ENCODE data around the gene STX8. TPM values are rescaled to one million over a fixed set of nuclear protein-coding genes. Genes with fewer than 3 reads are reported as not detected.

STX8 gene
- total RNA-seq, 1 donor from 2014 or later = 50.6 TPM

DNA sequence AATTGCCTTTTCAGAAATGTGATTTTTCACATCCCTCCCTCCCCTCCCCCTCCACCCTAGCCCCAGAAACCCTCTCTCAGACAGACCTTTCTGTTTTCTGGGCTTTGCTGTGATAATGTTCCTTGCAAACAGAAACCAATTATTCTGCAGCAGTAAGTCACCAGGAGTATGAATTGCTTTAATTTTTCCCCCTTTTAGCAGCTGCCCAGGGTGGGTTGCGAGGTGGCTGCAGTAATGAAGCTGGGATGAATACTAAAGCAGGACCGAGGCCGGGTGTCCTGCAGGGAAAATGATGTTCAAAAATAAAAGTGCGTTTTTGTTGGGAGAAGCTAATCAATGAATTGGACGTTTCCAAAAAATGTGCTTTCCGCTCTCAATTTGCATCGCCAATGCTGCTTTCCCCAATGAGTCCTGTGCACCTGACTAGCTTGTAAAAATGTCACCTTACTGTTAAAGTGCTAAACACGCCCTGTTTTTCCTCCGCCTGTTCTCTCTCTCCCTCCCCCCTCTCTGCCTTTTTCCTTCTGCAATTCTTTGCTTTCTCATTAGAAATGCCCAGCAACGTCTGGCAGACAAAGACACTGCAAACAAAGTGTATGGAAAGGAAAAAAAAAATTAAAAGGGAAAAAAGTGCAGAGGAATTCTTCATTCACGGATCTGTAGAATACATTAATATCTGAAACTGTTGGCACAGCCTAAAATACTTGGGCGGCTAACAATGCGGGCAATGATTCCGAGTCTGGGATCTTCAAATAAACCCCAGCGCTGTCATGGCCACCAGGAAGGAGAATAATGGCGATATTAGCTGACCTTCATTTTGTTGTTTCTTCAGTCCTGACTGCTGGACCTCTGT lies 244.1 kb downstream of the STX8 start:
- no peak overlapping the region for H3K27ac Mint-ChIP-seq (ENCODE audit: unreplicated experiment)

DNA sequence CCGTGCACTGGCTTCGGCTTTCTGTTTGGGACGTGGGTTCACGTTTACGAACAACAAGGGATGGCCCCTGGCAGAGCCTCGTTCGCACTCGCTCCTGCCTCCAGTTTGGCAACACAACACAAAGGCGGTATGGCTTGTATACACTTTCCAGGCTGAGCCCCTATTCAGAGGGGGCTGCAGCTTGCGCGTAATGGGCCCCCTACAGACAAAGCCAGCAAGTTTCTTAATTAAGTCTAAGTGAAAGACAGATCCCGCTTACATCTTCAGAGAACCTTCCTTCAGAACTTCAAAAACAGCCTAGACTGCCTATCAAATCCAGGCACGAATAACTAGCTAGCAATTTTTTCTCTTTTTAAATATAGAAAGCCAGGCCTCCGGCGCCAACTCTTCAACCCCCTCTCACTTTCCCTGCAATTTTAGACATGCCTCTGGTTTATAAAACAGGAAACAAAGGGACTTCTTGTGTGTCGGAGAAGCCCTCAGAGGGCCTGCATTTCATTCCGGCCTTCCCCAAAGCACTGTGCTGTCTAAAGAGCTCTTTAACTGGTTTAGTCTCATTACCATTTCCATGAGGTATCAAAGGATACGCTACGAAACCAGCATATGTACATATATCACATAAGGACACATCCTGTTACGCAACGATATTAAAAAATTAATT lies 244.9 kb downstream of the STX8 start:
- H3K27me3 Mint-ChIP-seq (ENCODE audit: low read depth) = no peaks in the 10 kb centered on the region
- H3K4me1 Mint-ChIP-seq (ENCODE audit: low read depth) = peaks cover 2% of the 10 kb centered on the region
- peaks cover 11% of the 10 kb centered on the region for H3K9me3 Mint-ChIP-seq (ENCODE audit: low read depth)
- DNase-seq (ENCODE audit: low spot score) = no peak
- TF ChIP-seq, protein P1, sequence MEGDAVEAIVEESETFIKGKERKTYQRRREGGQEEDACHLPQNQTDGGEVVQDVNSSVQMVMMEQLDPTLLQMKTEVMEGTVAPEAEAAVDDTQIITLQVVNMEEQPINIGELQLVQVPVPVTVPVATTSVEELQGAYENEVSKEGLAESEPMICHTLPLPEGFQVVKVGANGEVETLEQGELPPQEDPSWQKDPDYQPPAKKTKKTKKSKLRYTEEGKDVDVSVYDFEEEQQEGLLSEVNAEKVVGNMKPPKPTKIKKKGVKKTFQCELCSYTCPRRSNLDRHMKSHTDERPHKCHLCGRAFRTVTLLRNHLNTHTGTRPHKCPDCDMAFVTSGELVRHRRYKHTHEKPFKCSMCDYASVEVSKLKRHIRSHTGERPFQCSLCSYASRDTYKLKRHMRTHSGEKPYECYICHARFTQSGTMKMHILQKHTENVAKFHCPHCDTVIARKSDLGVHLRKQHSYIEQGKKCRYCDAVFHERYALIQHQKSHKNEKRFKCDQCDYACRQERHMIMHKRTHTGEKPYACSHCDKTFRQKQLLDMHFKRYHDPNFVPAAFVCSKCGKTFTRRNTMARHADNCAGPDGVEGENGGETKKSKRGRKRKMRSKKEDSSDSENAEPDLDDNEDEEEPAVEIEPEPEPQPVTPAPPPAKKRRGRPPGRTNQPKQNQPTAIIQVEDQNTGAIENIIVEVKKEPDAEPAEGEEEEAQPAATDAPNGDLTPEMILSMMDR (IDR thresholded peaks at IDR 0.05) = no peak
- H3K27ac Mint-ChIP-seq (ENCODE audit: unreplicated experiment) = no peak overlapping the region
- H3K36me3 Mint-ChIP-seq (ENCODE audit: low read depth) = peaks cover 8% of the 10 kb centered on the region
- no peak overlapping the region for H3K4me3 Mint-ChIP-seq (ENCODE audit: unreplicated experiment)

More for the DNA sequence above, 244.1 kb downstream of the STX8 start:
- no peak overlapping the region for H3K4me3 Mint-ChIP-seq (ENCODE audit: unreplicated experiment)
- H3K27me3 Mint-ChIP-seq (ENCODE audit: low read depth) = no peaks in the 10 kb centered on the region
- no peak for DNase-seq (ENCODE audit: low spot score)
- peaks cover 2% of the 10 kb centered on the region for H3K4me1 Mint-ChIP-seq (ENCODE audit: low read depth)
- TF ChIP-seq, protein P1 (IDR thresholded peaks at IDR 0.05) = no peak
- peaks cover 8% of the 10 kb centered on the region for H3K36me3 Mint-ChIP-seq (ENCODE audit: low read depth)
- H3K9me3 Mint-ChIP-seq (ENCODE audit: low read depth) = peaks cover 11% of the 10 kb centered on the region

DNA sequence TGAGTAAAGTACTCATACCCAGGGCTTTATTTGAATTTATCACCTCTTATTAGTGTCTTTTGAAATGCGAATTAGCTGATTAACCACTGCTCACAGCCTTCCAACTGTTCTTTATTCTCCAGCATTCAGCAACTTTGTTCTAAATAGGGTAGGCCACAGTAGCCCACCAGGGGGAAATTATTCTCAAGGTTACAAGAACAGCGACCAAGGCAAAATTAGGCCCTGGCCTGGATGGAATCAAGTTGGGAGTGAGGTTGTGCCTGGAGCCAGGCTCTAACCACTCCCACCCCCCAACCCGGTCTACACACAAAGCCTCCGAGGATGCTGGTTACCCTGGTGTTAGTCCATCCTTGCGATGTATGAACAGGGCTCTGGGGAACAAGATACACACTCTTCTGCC lies 245.5 kb downstream of the STX8 start:
- Mint-ChIP-seq H3K4me1 (ENCODE audit: low read depth) (peaks cover 2% of the 10 kb centered on the region), H3K27ac (ENCODE audit: unreplicated experiment) (no peak overlapping the region), H3K4me3 (ENCODE audit: unreplicated experiment) (no peak overlapping the region), H3K36me3 (ENCODE audit: low read depth) (peaks cover 8% of the 10 kb centered on the region), H3K9me3 (ENCODE audit: low read depth) (peaks cover 9% of the 10 kb centered on the region), H3K27me3 (ENCODE audit: low read depth) (no peaks in the 10 kb centered on the region)
- DNase-seq (ENCODE audit: low spot score) = no peak
- TF ChIP-seq, protein P1 (IDR thresholded peaks at IDR 0.05) = no peak

DNA sequence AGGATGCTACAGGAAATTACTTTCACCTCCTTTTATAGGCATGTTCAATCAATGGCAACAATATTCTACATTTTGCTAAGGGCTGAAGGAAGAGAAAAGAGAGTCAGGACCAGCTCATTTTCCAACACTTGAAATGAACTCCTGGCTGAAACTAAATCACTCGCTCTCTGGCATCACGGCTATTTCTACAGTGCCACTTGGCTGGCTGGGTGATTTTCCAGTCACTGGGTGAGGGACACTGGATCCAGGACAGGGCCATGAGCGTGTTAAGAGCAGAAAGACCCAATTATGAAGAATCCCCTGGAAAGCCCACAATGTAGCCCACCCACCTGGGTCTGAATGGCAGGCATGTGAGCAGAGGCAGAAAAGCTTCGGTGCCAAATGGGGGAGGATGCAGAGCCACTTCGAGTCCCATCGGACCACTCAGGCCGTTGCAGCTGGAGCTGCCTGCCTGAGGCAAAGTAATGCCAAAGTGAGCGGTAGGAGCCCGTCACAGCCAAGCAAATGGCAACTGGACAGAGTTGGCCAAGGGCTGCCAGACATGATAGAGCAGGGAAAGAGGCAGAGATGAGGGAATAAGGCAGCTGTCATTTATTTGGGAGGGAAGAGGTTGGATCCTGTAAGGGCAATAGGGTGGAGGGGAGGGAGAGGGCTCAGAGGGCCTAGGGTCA lies 246.2 kb downstream of the STX8 start:
- Mint-ChIP-seq H3K27ac (ENCODE audit: unreplicated experiment) (no peak overlapping the region), H3K4me3 (ENCODE audit: unreplicated experiment) (no peak overlapping the region), H3K4me1 (ENCODE audit: low read depth) (peaks cover 2% of the 10 kb centered on the region), H3K36me3 (ENCODE audit: low read depth) (peaks cover under 1% of the 10 kb centered on the region), H3K9me3 (ENCODE audit: low read depth) (peaks cover 2% of the 10 kb centered on the region), H3K27me3 (ENCODE audit: low read depth) (no peaks in the 10 kb centered on the region)
- TF ChIP-seq, protein P1 (IDR thresholded peaks at IDR 0.05) = no peak
- DNase-seq (ENCODE audit: low spot score) = no peak

DNA sequence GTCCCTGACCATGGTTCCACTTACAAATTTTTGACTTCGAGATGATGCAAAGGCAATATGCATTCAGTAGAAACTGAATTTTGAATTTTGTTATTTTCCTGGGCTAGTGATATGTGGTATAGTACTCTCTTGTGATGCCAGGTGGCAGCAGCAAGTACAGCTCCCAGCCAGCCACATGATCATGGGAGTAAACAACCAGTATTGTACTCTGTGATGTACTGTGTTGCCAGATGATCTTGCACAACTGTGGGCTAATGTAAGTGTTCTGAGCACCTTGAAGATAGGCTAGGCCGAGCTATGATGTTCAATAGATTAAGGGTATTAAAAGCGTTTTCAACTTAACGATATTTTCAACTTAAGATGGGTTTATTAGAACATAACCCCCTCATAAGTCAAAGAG lies 250.8 kb downstream of the STX8 start:
- H3K9me3 Mint-ChIP-seq (ENCODE audit: low read depth) = no peaks in the 10 kb centered on the region
- no peak overlapping the region for H3K27ac Mint-ChIP-seq (ENCODE audit: unreplicated experiment)
- DNase-seq (ENCODE audit: low spot score) = no peak
- no peaks in the 10 kb centered on the region for H3K27me3 Mint-ChIP-seq (ENCODE audit: low read depth)
- H3K4me1 Mint-ChIP-seq (ENCODE audit: low read depth) = peaks cover 6% of the 10 kb centered on the region
- no peak overlapping the region for H3K4me3 Mint-ChIP-seq (ENCODE audit: unreplicated experiment)
- H3K36me3 Mint-ChIP-seq (ENCODE audit: low read depth) = no peaks in the 10 kb centered on the region
- TF ChIP-seq, protein P1 (IDR thresholded peaks at IDR 0.05) = peak; percentile 19
